Right cardiac atrium (tissue), 5 donors: Measurements from ENCODE around the gene TANGO6. TPM values are rescaled to one million over a fixed set of nuclear protein-coding genes. Genes with fewer than 3 reads are reported as not detected.

Source experiments
- ATAC-seq, 2 donors: fragments of 200-7000 bp; cut with Tn5 transposase; one replicate each; pipeline versions ENCODE4 v1.8.0 to v1.9.1; 2020; ENCODE audit warnings: moderate library complexity in 2 of 2, mild to moderate bottlenecking in 1 of 2
- DNase-seq, 3 donors: peaks; one replicate each; pipeline ENCODE4 v3.0.0-alpha.2; 2020
- H3K27ac ChIP-seq: one replicate; pipeline ENCODE4 v1.5.1; 2013; ENCODE audit warnings: mild to moderate bottlenecking, low read length, control low read depth, moderate library complexity
- H3K27me3 ChIP-seq: one replicate; pipeline ENCODE4 v1.6.1; 2013; ENCODE audit not compliant: control insufficient read depth, insufficient read depth
- H3K4me1 ChIP-seq: one replicate; pipeline ENCODE4 v1.6.1; 2013; ENCODE audit warnings: low read length; ENCODE audit not compliant: control insufficient read depth, insufficient read depth
- H3K4me3 ChIP-seq: one replicate; pipeline ENCODE4 v1.5.1; 2013; ENCODE audit warnings: low read length, control low read depth
- H3K9me3 ChIP-seq: one replicate; pipeline ENCODE4 v1.6.1; 2013; ENCODE audit warnings: low read length; ENCODE audit not compliant: control insufficient read depth
- WGBS: extraction: QIAGEN DNeasy Blood & Tissue Kit; methylation state at CpG from one replicate; pipeline ENCODE4 v1.1.7; 2013; 5-methylcytosine and 5-hydroxymethylcytosine counted together
- intact Hi-C, 4 donors: fragments of 100-400 bp; cut with DNase I; formaldehyde crosslinking; loops; one replicate each; pipeline versions ENCODE4 v1.11.0 to v1.14.0; 2022 to 2023
- polyA plus RNA-seq: library from polyadenylated mRNA; stranded (reverse); fragments of 200-250 nt; gene quantifications from one replicate; pipeline ENCODE4 v1.2.3, GENCODE V29; 2013
- total RNA-seq, 4 donors: library from RNA; stranded (reverse); fragmentation: NEBNext Ultra II Directional; extraction: Animal tissue kit (Norgen Biotek cat#: 25700); gene quantifications; one replicate each; pipeline ENCODE4 v1.2.1, GENCODE V29; 2021
- donor health status: healthy with polysubstance abuse.
- donor health status: DM: no; HTN: yes; CAD: no.
- donor health status: DM: no; HTN: no; CAD: no.
- donor health status: DM: no; HTN: yes; CAD: no; lungs with severe emphysema.
- donor health status: DM: yes; HTN: yes; CAD: no.

The TANGO6 gene
- total and polyA plus RNA-seq, 5 donors = 2.1 to 11.5 (median 9.7) TPM

- Histone ChIP-seq H3K4me3 (no peak overlapping the region), H3K4me1 (no peaks in the 10 kb centered on the region), H3K27me3 (no peaks in the 10 kb centered on the region), H3K27ac (no peak overlapping the region), H3K9me3 (no peaks in the 10 kb centered on the region)
- 86% methylated on average over 8 of the region's 8 CpGs for WGBS
- no peak for DNase-seq
- intact Hi-C loops = loop anchor here in 1 of 4 donors (10.0 kb wide), 1 partner anchor 206 kb away; no protein-coding TSS in a partner anchor
- ATAC-seq = no peak
These were observed 65.9 kb downstream of the TANGO6 start for GRCh38 chr16:68909099-68909733.

GRCh38 chr16:68910051-68910450 is 66.7 kb downstream of the TANGO6 start:
- H3K4me1 ChIP-seq = no peaks in the 10 kb centered on the region
- ATAC-seq (no peak), DNase-seq (no peak)
- no peak overlapping the region for H3K4me3 ChIP-seq
- no peaks in the 10 kb centered on the region for H3K9me3 ChIP-seq
- 71% methylated on average over 5 of the region's 5 CpGs for WGBS
- intact Hi-C loops = no loop called here
- no peak overlapping the region for H3K27ac ChIP-seq
- no peaks in the 10 kb centered on the region for H3K27me3 ChIP-seq

GRCh38 chr16:68915589-68915988 is 72.3 kb downstream of the TANGO6 start:
- Histone ChIP-seq H3K27ac (no peak overlapping the region), H3K4me1 (no peaks in the 10 kb centered on the region), H3K27me3 (no peaks in the 10 kb centered on the region), H3K4me3 (no peak overlapping the region), H3K9me3 (no peaks in the 10 kb centered on the region)
- intact Hi-C loops = no loop called here
- no peak for ATAC-seq
- DNase-seq = no peak
- WGBS = 77% methylated on average over 2 of the region's 2 CpGs

- no peak for DNase-seq
- H3K4me1 ChIP-seq = no peaks in the 10 kb centered on the region
- H3K27ac ChIP-seq = no peak overlapping the region
- no peak overlapping the region for H3K4me3 ChIP-seq
- H3K27me3 ChIP-seq = no peaks in the 10 kb centered on the region
- 96% methylated on average over 2 of the region's 2 CpGs for WGBS
- intact Hi-C loops = no loop called here
- no peaks in the 10 kb centered on the region for H3K9me3 ChIP-seq
- no peak for ATAC-seq
These were observed 74.2 kb downstream of the TANGO6 start for GRCh38 chr16:68917541-68917940.

GRCh38 chr16:68920349-68920748 is 77.0 kb downstream of the TANGO6 start:
- Histone ChIP-seq H3K27me3 (no peaks in the 10 kb centered on the region), H3K4me1 (no peaks in the 10 kb centered on the region), H3K4me3 (no peak overlapping the region), H3K9me3 (no peaks in the 10 kb centered on the region), H3K27ac (no peak overlapping the region)
- no peak for ATAC-seq
- DNase-seq = no peak
- WGBS = 95% methylated on average over 3 of the region's 3 CpGs
- intact Hi-C loops = no loop called here

- 97% methylated on average over 2 of the region's 2 CpGs for WGBS
- H3K27ac ChIP-seq = no peak overlapping the region
- no peaks in the 10 kb centered on the region for H3K4me1 ChIP-seq
- H3K9me3 ChIP-seq = no peaks in the 10 kb centered on the region
- H3K4me3 ChIP-seq = no peak overlapping the region
- ATAC-seq = no peak
- no peaks in the 10 kb centered on the region for H3K27me3 ChIP-seq
- intact Hi-C loops = no loop called here
- no peak for DNase-seq
These were observed 78.3 kb downstream of the TANGO6 start for GRCh38 chr16:68921637-68922036.

GRCh38 chr16:68923116-68923515 is 79.8 kb downstream of the TANGO6 start:
- no peak for ATAC-seq
- no peak for DNase-seq
- Histone ChIP-seq H3K4me3 (no peak overlapping the region), H3K9me3 (no peaks in the 10 kb centered on the region), H3K27me3 (no peaks in the 10 kb centered on the region), H3K4me1 (no peaks in the 10 kb centered on the region), H3K27ac (no peak overlapping the region)
- intact Hi-C loops = no loop called here
- WGBS = 95% methylated on average over 12 of the region's 12 CpGs

GRCh38 chr16:68927018-68927417 is 83.7 kb downstream of the TANGO6 start:
- ATAC-seq (no peak), DNase-seq (no peak)
- 75% methylated on average over 3 of the region's 3 CpGs for WGBS
- H3K4me1 ChIP-seq = no peaks in the 10 kb centered on the region
- H3K4me3 ChIP-seq = no peak overlapping the region
- no peaks in the 10 kb centered on the region for H3K9me3 ChIP-seq
- H3K27ac ChIP-seq = no peak overlapping the region
- H3K27me3 ChIP-seq = no peaks in the 10 kb centered on the region
- intact Hi-C loops = no loop called here

- 96% methylated on average over 3 of the region's 3 CpGs for WGBS
- H3K9me3 ChIP-seq = no peaks in the 10 kb centered on the region
- no peaks in the 10 kb centered on the region for H3K27me3 ChIP-seq
- intact Hi-C loops = no loop called here
- H3K4me1 ChIP-seq = no peaks in the 10 kb centered on the region
- no peak for DNase-seq
- no peak overlapping the region for H3K27ac ChIP-seq
- no peak overlapping the region for H3K4me3 ChIP-seq
- no peak for ATAC-seq
These were observed 87.9 kb downstream of the TANGO6 start for GRCh38 chr16:68931196-68931595.

- Histone ChIP-seq H3K9me3 (no peaks in the 10 kb centered on the region), H3K27me3 (no peaks in the 10 kb centered on the region), H3K4me3 (no peak overlapping the region), H3K27ac (no peak overlapping the region), H3K4me1 (no peaks in the 10 kb centered on the region)
- no peak for DNase-seq
- 98% methylated on average over 3 of the region's 3 CpGs for WGBS
- intact Hi-C loops = no loop called here
- no peak for ATAC-seq
These were observed 91.1 kb downstream of the TANGO6 start for GRCh38 chr16:68934402-68934801.

GRCh38 chr16:68935008-68935407 is 91.7 kb downstream of the TANGO6 start:
- no peak for DNase-seq
- H3K4me3 ChIP-seq = no peak overlapping the region
- intact Hi-C loops = no loop called here
- H3K4me1 ChIP-seq = no peaks in the 10 kb centered on the region
- no peak overlapping the region for H3K27ac ChIP-seq
- no peak for ATAC-seq
- no peaks in the 10 kb centered on the region for H3K27me3 ChIP-seq
- no peaks in the 10 kb centered on the region for H3K9me3 ChIP-seq
